Measurements from ENCODE around the gene ADGRL3.
"Not testable (repeated sequence)": the region's sequence is repeated elsewhere in the genome, so short reads cannot be mapped to it uniquely, and the experiment has no call there.

ADGRL3 gene

GRCh38 chr4:61638591-61638990 is 438.5 kb downstream of the ADGRL3 start:
- no peak for DNase-seq (ENCODE audit: low spot score)

- DNase-seq (ENCODE audit: low spot score): not testable (repeated sequence)
These were observed 446.7 kb downstream of the ADGRL3 start for GRCh38 chr4:61646746-61647350.

- no peak for DNase-seq (ENCODE audit: low spot score)
These were observed 448.1 kb downstream of the ADGRL3 start for GRCh38 chr4:61648264-61648663.

- DNase-seq (ENCODE audit: low spot score): no peak
These were observed 456.9 kb downstream of the ADGRL3 start for GRCh38 chr4:61657016-61657415.

GRCh38 chr4:61661960-61662359 is 461.8 kb downstream of the ADGRL3 start:
- DNase-seq (ENCODE audit: low spot score): no peak

GRCh38 chr4:61662362-61662761 is 462.2 kb downstream of the ADGRL3 start:
- DNase-seq (ENCODE audit: low spot score): no peak

- DNase-seq (ENCODE audit: low spot score): no peak
These were observed 463.2 kb downstream of the ADGRL3 start for GRCh38 chr4:61663310-61663709.

GRCh38 chr4:61665649-61666048 is 465.5 kb downstream of the ADGRL3 start:
- DNase-seq (ENCODE audit: low spot score): no peak

GRCh38 chr4:61666244-61666643 is 466.1 kb downstream of the ADGRL3 start:
- no peak for DNase-seq (ENCODE audit: low spot score)

GRCh38 chr4:61671599-61671998 is 471.5 kb downstream of the ADGRL3 start:
- no peak for DNase-seq (ENCODE audit: low spot score)

- no peak for DNase-seq (ENCODE audit: low spot score)
These were observed 475.3 kb downstream of the ADGRL3 start for GRCh38 chr4:61675464-61675863.

GRCh38 chr4:61678297-61678696 is 478.2 kb downstream of the ADGRL3 start:
- DNase-seq (ENCODE audit: low spot score): no peak

- no peak for DNase-seq (ENCODE audit: low spot score)
These were observed 493.4 kb downstream of the ADGRL3 start for GRCh38 chr4:61693520-61693919.

GRCh38 chr4:61714387-61714911 is 514.3 kb downstream of the ADGRL3 start:
- DNase-seq (ENCODE audit: low spot score): no peak

- DNase-seq (ENCODE audit: low spot score): no peak
These were observed 516.3 kb downstream of the ADGRL3 start for GRCh38 chr4:61716426-61716825.

- no peak for DNase-seq (ENCODE audit: low spot score)
These were observed 523.4 kb downstream of the ADGRL3 start for GRCh38 chr4:61723492-61723891.

GRCh38 chr4:61727286-61727685 is 527.2 kb downstream of the ADGRL3 start:
- no peak for DNase-seq (ENCODE audit: low spot score)

- no peak for DNase-seq (ENCODE audit: low spot score)
These were observed 534.3 kb downstream of the ADGRL3 start for GRCh38 chr4:61734409-61734808.

- DNase-seq (ENCODE audit: low spot score): no peak
These were observed 539.8 kb downstream of the ADGRL3 start for GRCh38 chr4:61739887-61740286.

- DNase-seq (ENCODE audit: low spot score): no peak
These were observed 540.8 kb downstream of the ADGRL3 start for GRCh38 chr4:61740886-61741285.

- DNase-seq (ENCODE audit: low spot score): no peak
These were observed 541.4 kb downstream of the ADGRL3 start for GRCh38 chr4:61741327-61742096.

GRCh38 chr4:61750810-61751209 is 550.7 kb downstream of the ADGRL3 start:
- DNase-seq (ENCODE audit: low spot score): no peak

- no peak for DNase-seq (ENCODE audit: low spot score)
These were observed 552.5 kb downstream of the ADGRL3 start for GRCh38 chr4:61752617-61753016.

- DNase-seq (ENCODE audit: low spot score): no peak
These were observed 553.6 kb downstream of the ADGRL3 start for GRCh38 chr4:61753739-61754138.
